GM21717 (cell line): ENCODE measurements around the gene UST.
"Not testable (repeated sequence)": the region's sequence is repeated elsewhere in the genome, so short reads cannot be mapped to it uniquely, and the experiment has no call there.

Source experiments
- ATAC-seq: cut with Tn5 transposase; IDR thresholded peaks from one replicate; pipeline ENCODE4 v1.9.1; 2021; ENCODE audit warnings: mild to moderate bottlenecking, moderate library complexity; ENCODE audit not compliant: unreplicated experiment

Gene UST

DNA sequence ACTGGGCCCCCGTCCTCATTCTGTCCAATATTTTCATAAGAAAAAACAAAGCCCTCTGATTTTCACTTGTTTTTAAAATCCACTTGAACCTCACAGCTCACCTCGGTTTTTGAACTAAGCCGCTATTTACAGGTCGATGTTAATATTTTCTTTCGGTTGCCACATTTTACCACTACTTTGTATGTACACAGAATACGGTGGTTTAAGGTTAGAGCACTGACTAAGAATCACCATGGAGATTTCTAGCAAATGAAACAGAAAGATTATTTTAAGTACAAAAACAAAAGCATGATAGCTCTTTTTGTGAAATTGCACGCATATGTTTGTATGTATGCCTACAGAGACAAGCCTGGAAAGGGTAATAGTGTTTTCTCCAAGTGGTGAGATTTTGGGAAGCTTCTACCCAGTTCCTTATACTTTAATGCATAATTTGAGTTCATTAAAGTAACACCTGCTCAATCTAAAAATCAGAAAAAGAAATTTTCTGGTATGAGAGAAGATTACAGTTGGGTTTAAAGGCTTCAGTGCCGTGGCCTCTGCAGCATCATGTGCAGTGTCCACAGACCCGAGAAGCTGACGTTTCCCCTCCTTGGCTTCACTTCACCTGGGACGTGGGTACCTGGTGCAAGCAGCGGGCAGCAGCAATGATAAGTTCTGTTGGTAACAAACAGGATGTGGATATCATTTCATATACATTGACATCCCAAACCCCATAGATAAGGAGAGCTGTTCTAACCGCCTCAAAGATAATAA, 144.0 kb downstream of the UST start:
- ATAC-seq: no peak

DNA sequence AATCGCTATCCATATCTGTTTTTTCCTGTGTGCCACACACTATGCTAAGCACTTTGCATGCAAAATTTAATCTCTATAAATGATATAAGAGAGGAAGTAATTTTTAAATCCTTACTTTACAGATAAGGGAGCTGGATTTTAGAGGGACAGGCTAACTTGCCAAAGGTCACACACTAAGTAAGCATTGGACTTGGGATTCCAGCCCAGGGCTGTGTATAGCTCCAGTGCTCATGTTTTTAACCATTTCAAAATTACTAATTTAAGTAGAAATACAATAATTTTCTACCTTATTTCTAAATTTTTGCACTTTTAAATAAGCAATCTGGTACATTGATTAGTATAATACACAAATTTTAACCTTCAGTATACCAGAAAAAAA, 144.6 kb downstream of the UST start:
- ATAC-seq: no peak

DNA sequence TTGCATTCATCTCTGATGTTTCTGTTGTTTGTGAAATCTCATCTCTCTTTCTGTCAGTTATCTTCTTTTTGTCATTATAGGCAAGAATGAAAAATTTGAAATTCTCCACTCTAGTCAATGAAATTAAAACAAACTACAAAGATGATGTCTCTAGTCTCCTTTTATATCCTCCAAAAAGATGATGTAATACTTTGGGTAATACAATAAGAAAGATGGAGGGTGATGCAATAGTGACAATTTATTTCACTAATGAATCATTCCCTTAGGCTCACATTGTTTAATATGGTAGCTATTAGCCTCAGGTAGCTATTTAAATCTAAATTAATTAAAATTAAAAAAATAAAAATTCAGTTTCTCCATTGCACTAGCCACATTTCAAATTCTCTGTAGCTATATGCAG, 145.4 kb downstream of the UST start:
- ATAC-seq: no peak

DNA sequence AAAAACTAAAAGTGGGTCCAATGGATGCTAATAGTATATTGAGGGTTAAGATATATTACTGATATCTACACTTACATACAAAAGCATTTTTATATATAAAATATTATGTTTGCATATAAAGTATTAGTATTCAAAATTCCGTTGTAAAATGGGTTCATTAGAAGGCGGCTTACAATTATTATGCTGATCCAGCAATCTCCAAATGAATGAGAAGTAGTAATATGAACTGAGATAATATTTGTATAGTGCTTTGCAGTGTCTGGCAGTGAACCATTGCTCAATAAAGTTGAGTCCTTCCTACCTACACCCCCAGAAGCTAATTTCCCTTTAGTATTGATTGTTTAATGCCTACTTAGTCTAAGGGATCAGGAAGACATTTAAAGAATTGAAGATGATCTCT, 146.2 kb downstream of the UST start:
- ATAC-seq: no peak

DNA sequence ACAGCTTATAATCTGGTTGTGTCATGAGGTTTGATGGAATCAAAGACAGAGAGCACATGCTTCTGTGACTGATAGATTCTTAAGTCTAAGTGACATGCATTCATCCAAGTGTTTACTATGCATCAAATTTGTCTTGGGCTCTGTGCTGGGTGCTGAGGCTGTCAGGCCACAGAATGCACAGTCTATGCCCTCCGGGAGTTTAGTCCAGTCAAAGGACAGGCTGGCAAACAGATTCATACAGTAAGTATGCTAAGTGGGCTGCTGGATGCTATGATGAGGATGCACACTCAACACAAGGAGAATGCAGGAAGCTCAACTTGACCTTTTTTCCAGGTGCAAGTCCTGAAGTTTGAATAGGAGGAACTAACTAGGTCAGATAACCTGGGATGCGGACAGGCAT, 146.7 kb downstream of the UST start:
- ATAC-seq: no peak

DNA sequence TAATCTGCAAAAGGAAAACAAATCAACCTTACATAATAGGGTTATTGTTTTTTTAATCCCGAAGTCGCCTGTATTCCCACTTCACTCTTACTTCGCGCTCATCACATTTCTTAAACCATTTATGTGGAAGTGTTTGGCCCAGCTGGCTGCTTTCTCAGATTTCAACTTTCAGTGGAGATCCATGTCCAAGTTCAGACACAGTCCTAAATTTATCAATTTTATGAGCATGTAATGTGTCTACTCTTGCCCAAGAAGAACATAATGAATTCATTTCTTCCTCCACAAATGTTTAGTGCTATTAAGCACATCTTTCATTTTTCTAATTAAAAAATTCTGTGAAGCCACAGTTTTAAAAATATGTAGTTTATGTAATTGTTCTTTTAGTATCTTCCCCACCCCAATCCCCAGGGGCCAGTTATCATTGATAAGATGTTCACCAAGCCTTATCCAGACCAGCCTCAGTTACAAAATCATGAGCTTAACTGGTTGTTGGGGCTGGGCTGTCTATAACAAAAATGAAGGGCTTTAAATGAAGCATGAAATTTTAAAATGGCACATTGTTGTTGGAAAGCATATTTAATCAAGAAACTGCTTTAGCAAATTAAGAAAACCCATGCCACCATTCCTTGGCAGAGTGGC, 151.7 kb downstream of the UST start:
- no peak for ATAC-seq

DNA sequence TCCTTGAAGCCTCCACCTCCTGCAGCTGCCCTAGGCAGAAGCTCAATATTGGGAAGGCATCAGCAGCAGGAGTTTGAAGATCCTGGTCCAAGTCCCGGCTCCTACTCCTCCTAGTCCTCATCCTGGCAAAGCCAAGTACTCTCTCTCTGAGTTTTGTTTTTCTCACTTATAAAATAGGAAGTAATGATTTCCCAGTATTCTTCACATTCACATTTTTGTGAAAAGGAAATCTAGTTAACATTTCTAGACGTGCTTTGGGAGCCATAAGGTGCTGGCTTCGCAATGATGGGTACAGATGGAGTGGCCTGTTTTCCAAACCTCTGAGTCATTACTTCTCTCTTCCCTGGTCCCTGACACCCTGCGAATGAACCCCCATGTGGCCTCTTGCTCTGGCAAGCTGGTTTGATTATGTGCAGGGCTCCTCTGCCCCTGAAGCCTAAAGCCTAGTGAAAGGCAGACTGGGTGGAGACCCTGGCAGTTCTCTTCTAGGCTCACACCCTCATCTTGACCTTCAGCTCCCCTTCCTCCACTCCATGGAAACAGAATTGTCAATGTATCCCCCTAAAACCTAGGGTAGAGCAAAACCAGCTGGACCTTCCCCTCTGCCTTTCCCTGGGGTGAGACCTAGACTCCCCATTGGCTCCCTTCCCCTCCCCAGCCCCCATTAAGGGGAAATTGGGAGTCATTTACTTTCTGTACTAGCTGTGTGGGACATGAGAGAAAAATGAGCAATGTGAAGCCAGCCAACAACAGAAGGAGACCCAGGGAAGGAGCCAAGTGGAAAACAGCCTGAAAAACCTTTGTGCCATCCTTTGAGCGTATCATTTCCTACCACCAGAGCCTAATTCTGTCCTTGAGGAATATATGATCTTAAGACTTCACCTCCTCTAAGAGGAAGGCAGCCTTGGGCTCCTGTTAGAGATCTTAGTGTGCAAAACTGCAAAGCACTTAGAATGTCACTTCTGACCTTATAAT, 158.4 kb downstream of the UST start:
- no peak for ATAC-seq

DNA sequence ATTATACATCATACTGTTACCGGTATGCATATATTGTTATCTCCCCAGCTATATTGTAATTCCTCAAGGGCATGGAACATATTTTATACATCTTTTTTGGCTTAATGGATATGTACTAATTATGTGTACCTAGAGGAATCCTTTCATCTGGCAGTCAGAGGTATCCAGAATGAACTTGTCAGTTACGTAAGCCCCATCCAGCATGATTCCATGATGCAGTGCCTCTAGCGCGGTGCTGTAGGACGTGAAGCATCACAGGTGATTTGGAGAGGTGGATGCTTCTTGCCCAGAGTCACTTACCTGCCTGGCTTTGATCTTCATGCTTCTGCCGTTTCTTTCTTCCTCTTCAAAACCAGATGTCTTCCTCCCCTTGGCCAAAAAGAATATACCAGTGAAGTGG, 159.1 kb downstream of the UST start:
- ATAC-seq: no peak

DNA sequence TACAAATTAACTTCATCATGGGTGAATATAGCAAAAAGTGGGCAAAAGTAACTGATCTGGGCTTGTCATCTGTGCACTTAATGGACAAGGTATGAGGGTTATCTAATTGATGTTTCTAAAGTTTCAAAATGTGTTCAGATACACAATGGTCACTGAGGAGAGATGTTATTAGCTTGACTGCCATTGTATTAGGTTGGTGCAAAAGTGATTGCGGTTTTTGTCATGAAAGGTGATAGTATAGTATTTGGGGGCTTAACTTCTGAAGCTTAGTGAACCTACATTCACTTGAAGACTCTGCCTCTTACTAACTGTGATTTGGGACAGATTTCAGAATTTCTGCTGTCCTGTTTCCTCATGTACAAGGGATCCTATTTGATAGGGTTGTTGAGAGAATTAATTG, 159.6 kb downstream of the UST start:
- no peak for ATAC-seq

DNA sequence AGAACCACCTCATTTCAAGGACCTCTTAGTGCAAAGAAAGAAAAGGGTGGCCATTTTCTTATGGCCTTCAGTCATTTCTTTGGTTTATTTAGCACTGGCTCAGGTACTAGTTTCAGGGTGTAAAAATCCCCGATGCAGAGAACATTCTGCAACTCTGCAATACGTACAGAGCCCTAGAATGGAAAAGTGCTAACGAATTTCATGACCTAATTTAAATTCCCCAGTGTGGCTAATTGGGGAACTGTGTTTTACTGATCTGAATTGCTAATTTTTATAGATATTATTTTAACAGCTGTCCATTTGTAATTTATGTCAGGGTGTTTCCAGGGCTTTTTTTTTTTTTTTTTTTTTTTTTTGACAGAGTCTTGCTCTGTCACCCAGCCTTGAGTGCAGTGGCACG, 160.7 kb downstream of the UST start:
- no peak for ATAC-seq

DNA sequence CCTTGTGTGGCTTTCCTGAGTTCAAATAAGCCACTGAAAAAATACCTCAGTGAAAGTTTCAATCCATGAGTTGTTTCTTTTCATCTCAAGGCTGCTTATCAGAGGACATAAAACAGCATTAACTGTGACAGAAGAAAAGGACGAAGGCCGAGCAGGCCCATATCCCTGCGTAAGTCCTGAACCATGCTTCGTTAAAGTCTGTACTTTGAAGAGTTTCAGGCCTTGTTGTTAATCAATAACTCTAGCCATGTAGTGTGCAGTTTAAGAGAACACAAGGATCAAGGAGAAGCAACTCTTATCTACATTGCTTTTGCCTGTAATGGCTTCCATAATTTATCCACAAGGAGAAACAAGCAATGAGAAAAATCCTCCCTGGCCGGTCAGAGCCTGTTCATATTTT, 165.4 kb downstream of the UST start:
- ATAC-seq: no peak

DNA sequence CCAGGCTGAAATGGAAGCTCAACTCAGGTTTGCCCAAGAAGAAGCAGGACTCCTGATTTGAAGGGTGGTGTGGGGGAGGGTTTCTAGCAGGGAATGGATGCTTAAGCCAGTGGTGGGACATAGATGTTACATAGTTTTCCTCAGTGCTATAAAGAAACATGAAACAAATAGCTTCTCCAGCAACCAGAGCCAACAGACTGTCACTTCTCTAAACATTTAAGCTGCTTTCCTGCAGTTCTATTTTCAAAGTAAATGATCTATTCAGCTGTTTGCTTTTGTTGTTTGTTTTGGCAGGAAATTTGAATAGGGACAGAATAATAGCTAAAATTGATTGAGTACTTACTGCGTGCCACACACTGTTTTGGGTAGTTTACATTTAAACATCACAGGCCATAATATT, 169.0 kb downstream of the UST start:
- no peak for ATAC-seq

DNA sequence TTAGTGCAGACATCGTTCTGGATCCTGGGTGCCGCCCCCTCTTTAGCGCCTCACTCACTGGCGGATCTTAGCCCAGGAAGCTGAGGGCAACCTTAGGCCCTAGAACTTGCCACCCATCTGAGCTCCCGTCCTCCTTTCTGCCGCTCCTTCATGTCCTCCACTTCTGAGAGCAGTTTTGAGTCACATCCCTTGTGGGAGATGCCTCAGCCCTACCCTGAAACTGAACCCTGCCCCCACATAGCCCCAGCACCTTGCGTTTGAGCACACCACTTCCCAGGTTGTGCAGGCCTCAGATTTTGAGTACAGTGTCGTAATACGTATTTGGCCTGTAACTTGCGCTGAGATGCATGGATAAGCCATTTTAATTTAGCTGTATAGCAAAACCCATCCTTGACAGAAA, 169.7 kb downstream of the UST start:
- ATAC-seq: not testable (repeated sequence)

DNA sequence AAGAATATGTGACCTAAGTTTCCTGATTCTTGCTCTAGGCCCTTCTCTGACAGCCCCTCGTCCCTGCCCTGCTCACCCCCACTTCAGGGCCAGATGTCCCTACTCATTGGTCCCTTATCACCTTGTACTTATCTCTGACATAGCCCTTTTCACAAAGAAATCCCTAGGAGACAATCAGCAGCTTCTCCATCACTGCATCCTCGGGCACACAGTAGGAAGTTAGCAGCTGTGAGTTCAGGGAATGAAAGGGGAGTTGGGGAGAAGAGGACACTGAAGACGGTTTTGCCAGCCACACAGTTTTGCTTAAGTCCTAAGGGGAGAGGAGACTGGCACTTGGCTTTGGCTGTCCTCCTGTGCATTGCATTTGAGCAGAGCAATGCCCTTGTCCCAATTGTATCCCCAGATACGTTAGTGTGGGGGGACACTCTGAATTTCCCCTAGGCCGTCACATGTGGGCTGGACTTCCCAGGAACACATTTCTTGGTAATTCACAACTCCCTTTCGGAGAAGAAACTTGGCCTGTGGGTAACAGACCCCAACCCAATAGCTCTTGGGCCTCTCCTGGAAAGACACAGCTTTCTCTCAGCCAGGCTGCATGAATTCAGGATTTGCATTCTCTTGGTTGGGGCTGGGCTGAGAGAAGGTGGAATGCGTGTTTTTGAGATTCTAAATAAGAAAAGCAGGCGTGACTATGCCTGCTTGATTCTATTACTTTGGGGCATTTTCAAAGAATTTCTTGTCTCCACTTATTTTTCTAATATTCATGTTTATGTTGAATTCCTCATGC, 177.6 kb downstream of the UST start:
- no peak for ATAC-seq

DNA sequence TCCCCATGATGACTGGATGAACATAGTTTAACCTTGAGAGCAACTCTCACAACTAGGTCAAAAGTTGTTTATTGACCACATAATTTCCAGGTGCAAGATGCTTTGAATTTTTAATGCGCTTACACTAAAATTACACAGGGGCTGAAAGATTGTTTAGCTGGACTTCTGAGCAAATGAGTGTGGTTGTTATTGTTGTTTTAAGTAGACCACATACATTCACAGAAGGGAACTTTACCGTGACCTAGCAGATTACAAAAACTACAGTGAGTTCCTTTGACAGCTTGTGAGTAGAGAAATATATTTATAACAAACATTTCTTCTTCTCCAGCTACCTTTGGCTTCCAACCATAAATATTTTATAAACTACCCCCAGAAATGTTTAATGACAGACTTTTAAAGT, 178.9 kb downstream of the UST start:
- ATAC-seq: no peak

DNA sequence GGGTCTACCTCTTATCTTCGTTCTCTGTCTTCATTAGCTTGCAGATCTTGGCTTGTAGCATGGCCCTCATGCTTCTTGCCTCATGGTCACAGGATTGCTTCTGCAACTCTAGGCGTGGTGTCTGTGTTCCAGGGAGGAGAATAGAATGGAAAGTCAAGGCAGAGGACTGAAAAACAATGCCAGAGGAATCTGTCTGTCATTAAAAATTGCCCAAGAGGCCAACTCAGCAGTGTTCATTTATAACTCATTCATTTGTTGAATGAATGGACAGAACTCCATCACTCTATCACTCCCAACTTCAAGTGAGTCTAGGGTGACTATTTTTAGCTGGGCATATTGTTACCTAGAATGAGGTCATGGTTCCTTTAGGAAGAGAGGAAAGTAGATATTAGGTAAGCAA, 179.6 kb downstream of the UST start:
- ATAC-seq: no peak

DNA sequence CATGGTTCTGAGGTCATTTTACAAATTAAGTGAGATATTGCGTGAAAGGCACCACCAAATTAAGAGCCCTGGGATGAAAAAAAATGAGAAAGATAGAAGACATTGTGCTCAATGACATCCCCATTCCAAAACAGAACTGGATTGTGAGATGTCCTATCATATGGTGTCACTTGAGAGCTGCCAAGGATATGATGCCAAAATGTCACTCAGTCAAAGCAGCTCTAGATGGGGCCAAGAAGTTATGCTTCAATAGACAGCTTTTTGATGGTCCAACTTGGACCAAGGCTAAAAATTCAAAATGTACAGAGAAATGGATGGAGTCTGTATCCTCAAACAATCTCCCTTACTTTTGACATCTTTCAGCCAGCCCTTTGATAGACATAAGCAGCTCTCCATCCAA, 180.8 kb downstream of the UST start:
- ATAC-seq: no peak

DNA sequence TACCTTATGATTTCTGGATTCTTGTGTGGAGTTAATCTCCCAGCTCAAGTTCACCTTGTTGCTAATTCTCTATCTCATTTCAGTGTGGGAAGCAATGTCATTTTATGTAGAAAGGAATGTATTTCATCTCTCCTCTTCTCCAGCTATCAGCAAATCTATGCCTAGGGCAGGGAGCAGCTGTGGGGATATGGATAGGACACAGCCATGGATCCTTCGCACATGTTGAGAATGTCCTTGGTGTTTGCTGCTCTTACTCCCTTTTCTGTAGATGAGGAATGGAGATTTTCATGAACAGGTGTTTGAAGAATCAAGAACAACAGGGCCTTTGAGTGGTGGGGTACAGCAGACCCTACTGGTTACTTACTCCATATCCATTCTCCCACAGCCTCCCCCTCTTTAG, 182.0 kb downstream of the UST start:
- no peak for ATAC-seq

DNA sequence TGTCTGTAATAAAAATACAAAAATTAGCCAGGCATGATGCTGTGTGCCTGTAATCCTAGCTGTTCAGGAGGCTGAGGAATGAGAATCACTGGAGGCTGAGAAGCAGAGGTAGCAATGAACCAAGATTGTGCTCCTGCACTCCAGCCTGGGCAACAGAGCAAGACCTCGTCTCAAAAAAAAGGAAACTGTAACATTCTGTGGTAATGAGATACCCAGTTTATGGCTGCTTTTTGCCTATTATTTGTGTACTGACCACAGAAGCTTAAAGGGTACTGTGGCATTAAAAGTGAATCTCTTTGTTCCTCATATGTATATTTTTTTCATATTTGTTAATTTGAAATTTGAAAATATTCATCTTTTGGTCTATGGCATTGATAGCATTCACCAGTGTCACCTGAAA, 185.4 kb downstream of the UST start:
- ATAC-seq: no peak

DNA sequence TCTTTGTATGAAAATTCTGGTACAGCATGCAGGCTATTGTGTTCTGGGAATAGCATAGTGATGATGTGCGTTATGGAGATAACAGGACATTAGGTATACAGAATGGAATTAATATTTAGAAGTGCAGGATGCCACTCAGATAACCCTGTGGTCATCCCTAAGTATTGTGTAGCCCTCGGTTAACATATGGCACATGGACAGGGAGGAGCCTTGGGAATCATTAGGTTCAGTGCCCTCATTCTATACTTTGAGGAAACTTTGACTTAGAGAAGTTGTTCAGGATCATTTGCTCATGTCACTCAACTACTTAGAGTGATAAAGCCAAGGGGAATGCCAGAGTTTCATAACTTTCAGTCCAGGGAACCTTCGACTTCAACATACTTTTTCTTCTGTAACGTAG, 185.9 kb downstream of the UST start:
- ATAC-seq: no peak

DNA sequence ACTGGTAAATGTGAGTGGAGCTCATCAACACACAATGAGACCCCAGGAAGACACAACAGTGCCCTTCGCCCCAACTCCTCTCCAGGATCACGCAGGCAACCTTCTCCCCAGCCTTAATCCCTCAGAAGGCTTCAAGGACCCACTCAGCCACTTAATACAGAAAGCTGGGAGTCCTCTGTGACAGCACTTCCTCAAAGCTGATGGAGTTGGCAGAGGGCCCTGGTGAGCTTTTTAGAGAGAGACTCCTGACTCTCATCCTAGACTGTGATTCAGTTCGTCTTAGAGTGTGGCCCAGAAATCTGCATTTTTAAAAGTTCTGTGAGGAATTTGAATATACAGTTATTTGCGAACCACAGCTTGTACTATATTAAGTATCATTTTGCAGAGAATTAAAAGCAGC, 187.7 kb downstream of the UST start:
- no peak for ATAC-seq
